Renal cortical epithelial cell (primary cell): ENCODE results near the gene FAM228A. TPM values are rescaled to one million over a fixed set of nuclear protein-coding genes. Genes with fewer than 3 reads are reported as not detected.
"Not testable (repeated sequence)": the region's sequence is repeated elsewhere in the genome, so short reads cannot be mapped to it uniquely, and the experiment has no call there.

Experiments
- DNase-seq: peaks from one replicate; pipeline ENCODE4 v3.0.0-alpha.2; 2011; ENCODE audit warnings: low read depth
- total RNA-seq: library from RNA; depleted of rRNA; stranded (reverse); fragments of >200 nt; gene quantifications from 2 replicates; pipeline ENCODE4 v1.2.3, GENCODE V29; 2014

Gene FAM228A
- total RNA-seq = 0.05 and 0.35 TPM in 2 replicates

DNA sequence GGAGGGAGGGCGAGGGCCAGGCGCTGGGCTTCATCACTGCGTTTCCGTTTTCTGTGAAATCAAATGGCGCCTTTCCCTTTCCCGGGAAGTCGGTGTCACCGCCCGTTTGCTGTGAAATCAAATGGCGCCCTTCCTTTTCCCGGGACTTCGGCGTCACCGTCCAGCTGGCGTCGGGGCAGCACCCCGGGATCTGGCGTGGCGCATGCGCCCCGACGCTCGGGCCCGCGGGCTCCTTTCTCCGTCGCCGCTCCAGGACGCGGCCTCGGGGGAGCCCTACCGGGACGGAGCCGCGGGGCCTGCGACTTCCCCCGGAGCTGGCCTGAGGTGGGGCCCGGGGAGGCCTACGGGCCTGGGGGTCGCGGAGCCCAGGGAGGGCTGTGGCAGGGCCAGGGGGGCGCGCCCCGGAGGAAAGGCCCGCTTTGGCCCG lies at the start of gene FAM228A:
Gene FAM228A, plus strand, starts transcription at position 203 of the 427 bp plus-strand sequence. CDS start 428 bp downstream, outside the sequence.
- DNase-seq = no peak

DNA sequence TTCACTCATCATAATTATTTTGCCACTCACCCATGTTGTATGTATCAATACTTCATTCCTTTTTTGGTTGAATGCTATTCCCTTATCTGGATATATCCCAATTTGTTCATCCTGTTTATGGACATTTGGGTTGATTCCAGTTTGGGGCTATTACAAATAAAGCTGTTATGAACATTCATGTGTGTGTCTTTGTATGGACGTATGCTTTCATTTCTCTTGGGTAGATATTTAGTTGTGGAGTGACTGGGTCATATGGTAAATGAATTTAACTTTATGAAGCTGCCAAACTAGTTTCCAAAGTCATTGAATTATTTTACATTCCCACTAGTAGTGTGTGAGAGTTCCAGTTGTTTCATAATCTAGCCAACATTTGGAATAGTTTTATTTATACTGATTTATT lies 48.9 kb upstream of the FAM228A start:
- no peak for DNase-seq

DNA sequence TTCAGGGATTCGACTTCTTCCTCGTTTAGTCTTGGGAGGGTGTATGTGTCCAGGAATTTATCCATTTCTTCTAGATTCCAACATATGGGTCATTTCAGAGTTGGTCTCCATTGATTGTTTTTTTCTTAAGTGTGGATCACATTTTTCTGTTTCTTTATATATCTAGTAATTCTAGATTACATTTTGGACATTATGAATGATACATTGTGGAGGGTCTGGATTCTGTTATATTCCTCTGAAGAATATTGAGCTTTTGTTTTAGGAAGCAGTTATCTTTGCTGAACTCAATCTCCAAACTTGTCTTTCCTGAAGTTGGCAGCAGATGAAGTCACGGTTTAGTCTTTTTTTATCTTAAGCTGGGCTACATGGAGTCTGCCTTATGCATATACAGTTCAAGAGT lies 42.3 kb upstream of the FAM228A start:
- DNase-seq = no peak

DNA sequence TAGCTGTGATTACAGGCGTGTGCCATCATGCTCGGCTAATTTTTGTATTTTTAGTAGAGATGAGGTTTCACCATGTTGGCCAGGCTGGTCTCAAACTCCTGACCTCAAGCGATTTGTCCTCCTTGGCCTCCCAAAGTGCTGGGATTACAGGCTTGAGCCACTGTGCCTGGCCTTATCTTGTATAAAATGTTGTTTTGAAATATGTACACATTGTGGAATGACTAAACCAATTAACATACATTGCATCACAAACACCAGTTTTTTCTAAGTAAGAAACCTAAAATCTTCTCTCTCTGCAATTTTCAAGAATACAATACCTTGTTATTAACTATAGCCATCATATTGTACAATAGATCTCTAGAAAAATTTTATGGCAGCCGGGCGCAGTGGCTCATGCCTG lies 34.5 kb upstream of the FAM228A start:
- DNase-seq = not testable (repeated sequence)

DNA sequence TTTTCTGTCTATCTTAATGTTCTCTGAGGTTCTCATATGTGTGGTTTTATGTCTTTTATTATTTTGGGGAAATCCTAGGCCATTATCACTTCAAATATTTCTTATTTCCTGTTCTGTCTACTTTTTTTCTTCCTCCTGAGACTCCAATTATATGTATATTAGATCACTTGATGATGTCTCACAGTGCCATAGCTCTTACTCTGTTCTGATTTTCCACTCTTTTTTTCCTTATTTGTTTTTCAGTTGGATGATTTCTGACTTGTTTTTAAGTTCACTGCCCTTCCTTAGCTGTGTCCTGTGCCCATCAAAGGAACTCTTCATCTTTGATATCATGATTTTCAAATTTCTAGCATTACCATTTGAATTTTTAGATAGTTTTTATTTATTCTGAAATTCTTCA lies 27.5 kb upstream of the FAM228A start:
- DNase-seq = no peak

DNA sequence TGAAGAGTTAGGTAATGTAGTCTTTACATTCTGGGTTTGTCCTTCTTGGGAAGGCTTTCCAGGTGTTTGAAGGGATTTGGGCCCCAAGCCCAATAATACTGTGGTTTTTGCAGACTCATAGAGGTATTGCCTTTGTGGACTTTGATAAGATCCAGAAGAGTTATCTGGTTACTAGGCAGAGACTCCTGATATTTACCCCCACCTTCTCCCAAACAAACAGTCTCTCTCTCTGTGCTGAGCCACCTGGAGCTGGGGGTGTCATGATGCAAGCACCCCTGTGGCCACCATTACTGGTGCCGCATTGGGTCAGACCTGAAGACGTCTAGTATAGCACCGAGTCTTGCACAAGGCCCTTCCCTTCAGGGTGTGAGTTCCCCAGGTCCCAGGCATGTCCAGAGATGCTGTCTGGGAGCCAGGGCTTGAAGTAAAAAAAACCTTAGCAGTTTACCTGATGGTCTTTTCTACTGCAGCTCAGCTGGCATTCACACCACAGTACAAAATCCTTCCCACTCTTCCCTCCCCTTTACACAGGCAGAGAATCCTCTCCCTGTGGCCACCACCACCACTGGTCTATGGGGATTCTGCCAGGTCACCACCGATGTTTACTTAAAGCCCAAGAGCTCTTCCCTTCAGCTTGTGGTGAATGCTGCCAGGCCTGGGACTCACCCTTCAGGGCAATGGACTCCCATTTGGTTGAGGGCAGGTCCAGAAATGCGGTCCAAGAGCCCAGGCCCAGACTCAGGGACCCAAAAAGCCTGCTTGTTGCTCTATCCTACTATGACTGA lies 22.2 kb upstream of the FAM228A start:
- DNase-seq = no peak

DNA sequence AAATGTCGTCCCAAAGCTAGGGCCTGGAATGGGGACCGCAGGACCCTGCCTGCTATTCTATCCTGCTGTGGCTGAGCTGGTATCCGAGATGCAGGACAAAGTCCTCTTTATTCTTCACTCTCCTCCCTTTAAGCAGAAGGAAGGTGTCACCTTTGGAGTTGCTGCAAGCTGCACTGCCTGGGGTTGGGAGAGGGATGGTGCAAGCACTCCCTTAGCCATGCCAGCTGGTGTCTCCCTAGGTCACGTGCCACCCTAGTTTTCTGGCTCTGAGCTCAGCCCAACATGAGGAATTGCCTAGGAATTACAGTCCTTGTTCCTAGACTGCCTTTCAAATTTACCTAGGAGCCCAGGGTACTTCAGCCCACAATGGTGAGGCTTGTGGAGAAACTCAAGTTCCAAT lies 21.4 kb upstream of the FAM228A start:
- DNase-seq = no peak

DNA sequence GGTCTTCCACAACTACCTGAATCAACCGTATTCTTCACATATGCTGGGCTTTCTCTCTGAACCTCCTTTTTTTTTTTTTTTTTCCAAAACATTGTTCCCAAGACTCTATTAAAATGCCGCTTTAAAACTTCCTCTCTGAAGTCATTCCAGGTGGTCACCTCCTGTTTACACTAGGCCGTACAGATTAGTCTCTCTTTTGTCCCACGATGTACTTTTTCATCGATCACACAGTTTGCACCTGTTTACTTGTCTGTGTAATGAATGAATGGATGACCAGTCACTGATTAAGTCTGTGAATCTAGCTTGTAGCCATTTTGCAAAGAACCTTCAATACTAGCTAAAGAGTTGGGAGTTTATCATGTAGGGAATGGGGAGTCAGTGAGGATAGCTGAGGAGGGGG lies 16.7 kb upstream of the FAM228A start:
- no peak for DNase-seq

DNA sequence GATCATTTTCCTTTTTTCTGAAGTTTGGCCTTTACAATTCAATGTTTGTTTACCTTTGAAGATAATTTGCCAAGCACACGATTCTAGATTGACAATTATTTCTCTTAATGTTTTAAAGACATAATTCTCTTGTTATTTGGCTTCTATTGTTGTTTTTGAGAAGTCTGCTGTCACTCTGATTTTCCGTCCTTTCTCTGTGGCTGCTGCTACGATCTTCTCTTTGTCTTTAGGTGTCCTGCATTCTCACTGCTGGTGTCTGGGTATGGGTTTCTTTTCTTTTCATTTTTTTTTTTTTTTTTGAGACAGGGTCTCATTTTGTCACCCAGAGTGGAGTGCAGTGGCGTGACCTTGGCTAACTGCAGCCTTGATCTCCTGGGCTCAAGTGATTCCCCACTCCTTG lies 15.1 kb upstream of the FAM228A start:
- DNase-seq = no peak

DNA sequence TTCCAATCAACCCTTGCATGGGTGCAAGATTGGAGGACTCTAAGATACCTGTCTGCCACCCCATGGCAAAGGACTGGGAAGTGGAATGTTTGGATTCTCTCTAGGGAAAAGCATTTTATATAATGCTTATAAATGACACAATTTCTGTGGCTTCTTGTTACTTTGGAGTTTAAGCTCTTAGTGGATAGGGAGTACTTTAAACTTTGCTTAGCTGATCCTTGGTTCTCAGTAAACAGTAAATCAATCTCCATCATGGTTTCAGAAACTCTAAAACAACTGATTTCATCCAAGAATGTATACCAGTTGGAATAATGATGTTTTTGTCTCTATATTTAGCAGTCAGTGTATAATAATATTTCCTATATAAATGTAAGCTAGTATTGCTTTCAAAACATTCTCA lies 14.1 kb upstream of the FAM228A start:
- DNase-seq = no peak

DNA sequence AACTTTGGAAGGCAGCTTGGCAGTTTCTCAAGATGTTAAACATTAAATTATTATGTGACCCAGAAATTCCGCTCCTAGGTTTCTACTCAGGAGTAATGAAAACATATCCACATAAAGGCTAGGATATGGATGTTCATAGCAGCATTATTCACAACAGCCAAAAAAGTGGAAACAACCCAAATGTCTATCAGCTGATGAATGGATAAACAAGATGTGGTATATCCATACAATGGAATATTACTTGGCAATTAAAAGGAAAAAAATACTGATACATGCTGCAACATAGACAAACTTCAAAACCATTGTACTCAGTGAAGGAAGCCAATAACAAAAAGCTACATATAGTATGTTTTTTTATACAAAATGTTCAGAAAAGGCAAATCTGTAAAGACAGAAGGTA lies 12.4 kb upstream of the FAM228A start:
- DNase-seq = no peak

DNA sequence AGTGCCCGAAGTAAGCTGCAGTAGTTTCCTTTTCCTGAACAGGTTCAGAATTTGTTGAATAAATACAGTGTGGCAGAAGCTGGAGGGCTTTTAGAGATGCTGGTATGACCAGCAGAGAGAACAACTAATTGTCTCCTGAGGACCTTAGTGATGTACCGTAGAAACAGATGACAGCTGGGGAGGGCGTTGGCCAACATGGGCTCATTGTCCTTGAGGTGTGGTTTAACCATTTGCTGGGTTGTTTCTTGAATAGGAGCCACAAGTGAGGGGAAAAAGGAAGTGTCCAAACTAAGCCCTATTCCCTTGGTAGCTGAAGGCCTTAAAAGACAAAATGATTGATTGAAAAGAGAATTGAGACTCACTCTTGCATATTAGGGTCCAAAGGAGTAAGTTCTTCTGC lies 11.7 kb upstream of the FAM228A start:
- DNase-seq = no peak

DNA sequence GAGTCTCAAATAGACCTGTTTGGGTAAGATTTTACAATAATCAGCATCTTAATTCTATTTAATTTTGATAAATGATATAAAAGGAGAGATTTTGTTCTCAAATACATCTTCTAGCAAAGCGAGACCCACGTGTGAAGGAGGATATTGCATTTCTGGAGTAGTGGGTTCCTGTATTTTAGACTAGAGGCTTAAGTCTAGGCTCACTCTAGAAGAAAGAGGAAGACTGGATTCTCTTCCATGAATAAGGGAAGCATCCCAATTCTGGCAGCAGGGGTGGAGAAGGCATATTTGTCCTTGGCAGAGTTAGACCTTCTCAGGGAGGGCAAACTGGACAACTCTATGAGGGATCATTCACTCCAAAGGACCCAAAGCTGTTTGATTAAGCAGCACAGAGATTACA lies 11.3 kb upstream of the FAM228A start:
- DNase-seq = no peak

DNA sequence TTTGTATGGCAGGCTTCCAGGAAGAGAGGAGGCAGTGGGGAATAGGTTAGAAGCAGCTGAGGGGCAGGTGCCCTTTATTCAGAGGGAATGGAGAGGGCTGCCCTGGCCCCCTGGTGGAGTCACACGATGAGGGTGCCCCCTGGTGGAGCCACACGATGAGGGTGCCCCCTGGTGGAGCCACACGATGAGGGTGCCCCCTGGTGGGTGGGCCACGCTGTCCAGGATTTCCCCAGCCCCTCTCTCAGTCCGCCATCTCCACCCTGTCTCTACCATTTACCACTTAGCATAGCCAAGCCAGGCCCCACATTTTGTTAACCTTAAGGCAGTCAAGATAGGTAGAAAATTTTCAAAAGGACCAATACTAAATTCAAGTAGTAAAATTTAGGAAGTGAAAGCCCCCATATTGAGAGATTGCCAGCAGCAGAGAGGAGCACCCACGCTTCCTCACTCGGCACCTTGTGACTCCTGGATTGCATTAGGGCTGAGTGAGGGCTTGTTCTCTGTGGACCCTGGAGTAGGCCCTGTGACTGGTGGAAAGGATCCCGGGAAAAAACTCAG lies 10.4 kb upstream of the FAM228A start:
- no peak for DNase-seq

DNA sequence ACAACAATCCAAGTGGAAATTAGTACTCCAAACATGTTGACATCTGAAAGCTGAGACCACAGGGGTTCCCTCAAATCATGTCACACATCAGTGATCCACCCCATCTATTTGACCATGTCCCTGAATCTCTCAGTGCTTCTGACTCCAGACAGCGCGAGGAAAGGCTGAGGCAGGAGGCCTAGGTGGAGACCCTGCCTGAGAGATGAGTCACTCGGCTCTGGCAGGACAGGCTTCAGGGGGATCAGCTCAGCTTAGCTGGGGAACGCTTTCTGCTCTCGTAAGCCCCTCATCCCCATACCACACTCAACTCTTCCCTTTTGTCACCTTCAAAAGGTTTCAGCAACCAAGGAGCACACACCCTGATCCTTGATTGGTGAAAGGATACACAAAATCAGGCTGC lies 5.8 kb upstream of the FAM228A start:
- DNase-seq = no peak

DNA sequence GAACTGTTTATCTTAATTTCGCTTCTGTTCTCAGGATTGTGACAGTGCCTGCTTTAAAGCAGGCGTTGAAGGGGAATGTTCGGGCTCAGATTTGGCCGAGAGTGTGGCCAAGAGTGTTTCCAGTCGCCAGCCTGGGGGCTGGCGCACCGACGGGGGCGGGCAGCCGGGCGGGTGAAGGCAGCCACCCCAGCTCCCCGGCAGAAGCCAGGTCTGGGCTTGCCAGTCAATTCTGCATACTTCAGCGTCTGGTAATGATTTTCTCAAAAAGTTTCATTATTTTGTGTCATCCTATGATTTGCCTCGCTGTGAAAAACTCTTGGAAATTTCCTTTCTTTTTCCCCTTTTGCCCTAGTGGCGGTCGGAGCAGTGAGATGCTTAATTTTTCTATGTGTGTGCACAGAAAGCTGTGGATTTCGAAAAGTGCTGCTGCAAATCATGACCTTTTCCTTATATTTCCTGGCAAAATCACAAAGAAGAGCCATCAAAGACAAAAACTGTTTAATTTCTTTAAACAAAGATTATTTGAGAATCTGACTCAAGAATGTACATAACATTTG lies 856 bp downstream of the FAM228A start:
- DNase-seq = no peak

DNA sequence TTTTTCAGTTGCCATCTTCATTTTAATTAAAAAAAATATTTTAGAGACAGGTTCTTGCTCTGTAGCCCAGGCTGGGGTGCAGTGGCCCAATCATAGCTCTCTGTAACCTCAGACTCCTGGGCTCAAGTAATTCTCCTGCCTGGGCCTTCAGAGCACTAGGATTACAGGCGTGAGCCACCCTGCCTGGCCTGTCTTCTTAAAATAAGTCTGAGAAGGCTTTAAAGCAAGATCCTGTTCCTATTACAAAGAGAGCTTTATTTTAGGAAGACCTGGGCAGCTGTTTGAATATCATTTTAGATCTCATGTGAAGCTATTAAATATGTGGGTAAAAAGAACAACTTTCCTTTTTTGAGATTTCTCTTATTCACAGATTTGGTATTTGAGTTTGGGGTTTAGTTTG lies 1.5 kb downstream of the FAM228A start:
- no peak for DNase-seq

DNA sequence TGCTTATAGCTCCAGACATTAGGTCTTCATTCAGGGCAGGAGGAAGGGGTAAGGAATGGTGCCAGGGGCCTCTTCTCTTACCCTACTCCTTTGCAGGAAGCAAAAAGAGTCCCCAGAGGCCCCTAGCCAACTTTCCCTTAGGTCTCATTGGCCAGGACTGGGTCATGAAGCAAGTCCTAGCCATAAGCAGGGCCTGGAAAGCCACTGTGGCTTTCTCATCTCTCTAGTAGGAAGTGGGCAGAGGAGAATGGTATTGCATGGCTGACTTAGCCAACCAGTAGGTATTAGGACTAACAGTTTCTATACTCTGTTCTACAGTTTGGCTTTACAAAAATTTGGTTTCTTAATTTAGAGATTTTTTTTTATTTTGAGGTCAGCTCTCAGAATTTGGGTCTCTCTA lies 4.8 kb downstream of the FAM228A start:
- no peak for DNase-seq

DNA sequence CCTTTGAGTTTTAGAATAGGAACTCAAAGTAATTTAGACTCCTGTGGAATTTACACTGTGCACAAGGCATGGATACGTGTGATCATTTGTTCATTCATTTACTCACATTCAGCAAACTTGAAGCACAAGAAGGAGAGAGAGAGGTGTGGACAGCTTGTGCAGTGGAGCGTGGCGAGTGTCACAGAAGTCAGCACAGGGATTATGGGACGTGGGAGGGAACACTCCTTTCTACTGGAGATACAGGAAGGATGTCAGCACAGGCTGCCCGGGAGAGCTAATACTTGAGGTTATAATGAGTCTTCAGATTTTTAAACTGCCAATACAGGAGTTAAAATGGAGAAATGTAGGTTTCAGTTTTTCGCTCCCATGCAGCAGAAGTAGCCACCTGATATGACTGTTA lies 7.0 kb downstream of the FAM228A start:
- peak; percentile 27 for DNase-seq

DNA sequence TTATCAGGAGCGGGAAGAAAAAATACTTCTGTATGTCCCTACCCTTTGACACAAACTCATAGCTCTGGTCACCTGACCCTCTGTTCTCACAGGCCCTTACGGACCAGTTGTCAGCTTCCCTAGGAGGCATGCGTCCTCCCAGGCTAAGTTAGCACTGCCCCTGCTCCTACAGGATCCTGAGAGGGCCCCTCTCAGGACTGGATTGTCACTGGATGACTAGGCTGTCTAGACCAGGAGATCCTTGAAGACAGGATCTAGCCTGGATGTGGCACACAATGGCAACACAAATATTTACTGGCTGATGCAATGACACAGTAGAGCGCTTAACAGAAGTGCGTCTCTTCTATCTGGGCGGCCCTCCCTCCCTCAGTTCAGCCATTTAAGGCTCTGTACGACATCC lies 7.7 kb downstream of the FAM228A start:
- no peak for DNase-seq

DNA sequence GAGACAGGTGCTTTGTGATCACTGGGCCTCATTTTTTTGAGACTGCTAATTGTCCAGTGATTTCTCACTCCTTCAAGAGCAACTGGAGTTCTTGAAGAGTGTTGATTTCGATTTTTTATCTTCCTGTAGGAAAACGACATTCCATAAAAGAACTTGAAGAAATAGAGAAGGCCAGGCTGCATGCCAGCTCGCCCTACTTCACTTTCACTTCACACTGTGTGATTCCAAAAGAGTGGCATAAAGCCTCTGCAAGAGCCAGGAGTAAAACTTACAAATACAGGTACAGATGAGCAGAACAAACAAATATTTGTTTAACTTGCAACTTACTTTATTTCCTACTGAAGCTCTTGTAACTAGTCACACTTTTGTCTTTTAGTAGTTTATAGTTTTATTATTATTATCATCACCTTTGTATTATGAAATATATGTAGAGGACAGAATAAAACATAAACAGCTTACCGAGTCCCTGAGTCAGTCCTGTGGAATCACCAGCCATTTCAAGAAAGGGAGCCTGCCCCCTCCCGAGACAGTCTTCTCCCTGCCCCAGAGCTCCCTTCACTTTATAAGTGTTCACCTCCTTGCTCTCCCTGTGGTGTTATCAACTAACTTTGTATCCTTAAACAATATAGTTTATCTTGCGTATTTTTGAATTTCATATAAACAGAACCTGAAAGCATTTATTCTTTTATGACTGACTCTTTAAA lies 8.7 kb downstream of the FAM228A start:
- no peak for DNase-seq

DNA sequence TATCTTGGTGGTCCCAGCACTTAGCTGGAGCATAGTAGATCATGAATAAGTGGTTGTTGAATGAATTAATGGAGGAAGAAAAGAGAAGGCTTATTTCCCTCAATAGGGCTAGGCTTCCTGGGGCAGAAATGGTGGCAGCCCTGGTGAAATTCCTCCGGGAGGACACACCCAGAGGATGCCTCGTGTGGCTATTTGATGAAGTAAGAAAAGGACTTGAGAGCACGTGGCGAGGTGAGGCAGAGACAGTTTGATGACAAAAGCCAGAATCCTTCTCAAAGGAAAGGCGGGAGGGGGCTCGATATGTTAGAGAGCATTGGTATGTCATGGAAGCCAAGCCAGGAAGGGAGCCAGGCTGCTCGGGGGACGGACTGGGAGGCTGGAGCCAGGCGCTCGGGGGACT lies 14.7 kb downstream of the FAM228A start:
- DNase-seq = no peak

DNA sequence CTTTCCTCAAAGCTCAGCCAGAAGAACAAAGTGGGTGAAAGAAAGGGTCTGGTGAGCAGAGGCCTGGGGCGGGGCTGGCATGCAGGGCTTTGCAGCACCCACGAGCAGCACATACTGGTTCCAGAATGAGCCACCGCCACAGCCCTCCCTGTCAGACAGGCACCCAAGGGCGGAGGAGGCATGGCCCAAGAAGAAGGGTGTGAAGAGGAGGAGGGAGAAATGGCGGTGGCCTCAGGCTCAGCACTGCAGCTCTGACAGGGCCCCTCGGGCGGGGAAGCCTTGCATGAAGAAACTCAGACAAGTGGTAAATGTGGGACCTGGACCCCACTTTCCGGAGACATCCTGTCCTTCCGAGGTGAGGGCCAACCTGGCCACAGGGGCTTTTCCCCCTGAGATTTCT lies 15.7 kb downstream of the FAM228A start:
- no peak for DNase-seq
